Fibroblast of skin of right biceps (primary cell): Measurements from ENCODE around the gene DMRTB1.

Source experiments
- DNase-seq: peaks from one replicate; pipeline ENCODE4 v3.0.0-alpha.2; 2013

Gene DMRTB1

GRCh38 chr1:53511323-53511932, 52.2 kb downstream of the DMRTB1 start:
- no peak for DNase-seq

- DNase-seq: peak; percentile 86
Measured at GRCh38 chr1:53511933-53512806, 53.0 kb downstream of the DMRTB1 start.

GRCh38 chr1:53512807-53513755, 53.9 kb downstream of the DMRTB1 start:
- DNase-seq: peak; percentile 7

GRCh38 chr1:53513846-53514245, 54.6 kb downstream of the DMRTB1 start:
- no peak for DNase-seq

- no peak for DNase-seq
Measured at GRCh38 chr1:53514436-53514835, 55.2 kb downstream of the DMRTB1 start.

GRCh38 chr1:53516181-53516580, 57.0 kb downstream of the DMRTB1 start:
- DNase-seq: no peak
